H1 (cell line): ENCODE data around the gene LOC128125822.

ENCODE experiments used
- ATF2 ChIP-seq: IDR thresholded peaks from 2 replicates; pipeline ENCODE4 v1.6.1; 2012; ENCODE audit warnings: low read length, inconsistent platforms
- EGR1 ChIP-seq: IDR thresholded peaks from 2 replicates; pipeline ENCODE4 v1.6.1; 2011; ENCODE audit warnings: low read depth, low read length, borderline replicate concordance
- NANOG ChIP-seq: IDR thresholded peaks from 2 replicates; pipeline ENCODE4 v1.6.1; 2011; ENCODE audit warnings: low read length, low read depth, mild to moderate bottlenecking, inconsistent platforms; ENCODE audit not compliant: insufficient read depth, poor library complexity, severe bottlenecking
- SRF ChIP-seq: IDR thresholded peaks from 2 replicates; pipeline ENCODE4 v1.6.1; 2011; ENCODE audit warnings: mild to moderate bottlenecking, low read depth, low read length, moderate library complexity

The LOC128125822 gene

GRCh38 chr6:63574554-63574900, 2.2 kb downstream of the LOC128125822 start (continued):
- TF ChIP-seq ATF2, result no peak
- no peak for TF ChIP-seq EGR1
- TF ChIP-seq SRF, result no peak
- TF ChIP-seq NANOG, result no peak
